Ishikawa (cell line): Measurements from ENCODE around the gene STEAP2.

Experiments
- CREB1 ChIP-seq: IDR thresholded peaks from 2 replicates; pipeline ENCODE4 v1.6.1; 2012; ENCODE audit warnings: low read depth
- EGR1 ChIP-seq: IDR thresholded peaks from 2 replicates; pipeline ENCODE4 v1.6.1; 2012
- EP300 ChIP-seq: IDR thresholded peaks from 2 replicates; pipeline ENCODE4 v1.6.1; 2012; ENCODE audit warnings: borderline replicate concordance
- FOXM1 ChIP-seq: IDR thresholded peaks from 2 replicates; pipeline ENCODE4 v1.6.1; 2012; ENCODE audit warnings: low read depth, borderline replicate concordance
- TAF1 ChIP-seq: IDR thresholded peaks from 2 replicates; pipeline ENCODE4 v1.6.1; 2012; ENCODE audit warnings: low read depth, mild to moderate bottlenecking
- TCF12 ChIP-seq: IDR thresholded peaks from 2 replicates; pipeline ENCODE4 v1.6.1; 2012; ENCODE audit warnings: low read depth
- TEAD4 ChIP-seq: IDR thresholded peaks from 2 replicates; pipeline ENCODE4 v1.6.1; 2012
- YY1 ChIP-seq: IDR thresholded peaks from 2 replicates; pipeline ENCODE4 v1.6.1; 2012; ENCODE audit warnings: low read depth
- ZBTB7A ChIP-seq: IDR thresholded peaks from 2 replicates; pipeline ENCODE4 v1.6.1; 2012; ENCODE audit warnings: low read depth
- TF ChIP-seq, protein P1 (sequence below): IDR thresholded peaks from 2 replicates; pipeline ENCODE4 v1.6.1; 2012

STEAP2 gene

DNA sequence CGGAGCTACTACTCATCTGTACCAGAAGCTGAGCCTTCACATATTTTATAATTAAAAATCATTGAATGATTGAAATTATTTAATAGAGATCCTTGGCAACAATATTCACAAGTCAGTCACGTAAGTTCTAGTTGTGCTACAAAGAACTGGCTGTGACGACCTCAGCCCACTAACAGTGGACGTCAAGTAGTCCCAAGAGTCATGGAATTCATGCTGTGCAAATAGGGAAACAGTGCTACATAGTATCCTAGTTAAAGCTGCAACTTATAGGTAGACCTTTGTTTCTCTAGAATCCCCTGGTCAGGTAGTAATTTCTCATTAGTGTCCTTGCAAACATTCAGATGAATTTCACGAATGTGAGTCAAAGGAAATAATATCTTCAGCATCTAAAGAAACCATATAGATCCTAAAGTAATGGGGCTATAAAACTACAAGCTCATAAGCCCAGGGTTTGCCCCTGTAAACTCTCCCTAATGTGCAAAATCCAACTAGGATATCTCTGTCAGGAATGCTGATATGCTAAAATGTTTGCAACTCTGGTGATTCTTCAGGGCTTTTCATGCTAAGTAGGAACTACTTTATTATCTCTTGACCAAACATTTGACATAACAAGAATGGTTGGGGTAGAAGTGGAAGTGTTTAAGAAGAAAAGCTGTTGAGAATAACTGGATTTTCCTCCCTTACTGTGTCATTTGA lies 64.6 kb downstream of the STEAP2 start:
- TF ChIP-seq EP300 (no peak), EGR1 (no peak), FOXM1 (no peak), ZBTB7A (no peak), CREB1 (no peak), TAF1 (no peak), TCF12 (no peak), TEAD4 (no peak), YY1 (no peak)
- TF ChIP-seq, protein P1, sequence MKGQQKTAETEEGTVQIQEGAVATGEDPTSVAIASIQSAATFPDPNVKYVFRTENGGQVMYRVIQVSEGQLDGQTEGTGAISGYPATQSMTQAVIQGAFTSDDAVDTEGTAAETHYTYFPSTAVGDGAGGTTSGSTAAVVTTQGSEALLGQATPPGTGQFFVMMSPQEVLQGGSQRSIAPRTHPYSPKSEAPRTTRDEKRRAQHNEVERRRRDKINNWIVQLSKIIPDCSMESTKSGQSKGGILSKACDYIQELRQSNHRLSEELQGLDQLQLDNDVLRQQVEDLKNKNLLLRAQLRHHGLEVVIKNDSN = no peak
